GM21786 (cell line): ENCODE results near the gene ESPN.

Experiments used
- ATAC-seq: cut with Tn5 transposase; IDR thresholded peaks from one replicate; pipeline ENCODE4 v1.9.1; 2021; ENCODE audit not compliant: unreplicated experiment

Gene ESPN

DNA sequence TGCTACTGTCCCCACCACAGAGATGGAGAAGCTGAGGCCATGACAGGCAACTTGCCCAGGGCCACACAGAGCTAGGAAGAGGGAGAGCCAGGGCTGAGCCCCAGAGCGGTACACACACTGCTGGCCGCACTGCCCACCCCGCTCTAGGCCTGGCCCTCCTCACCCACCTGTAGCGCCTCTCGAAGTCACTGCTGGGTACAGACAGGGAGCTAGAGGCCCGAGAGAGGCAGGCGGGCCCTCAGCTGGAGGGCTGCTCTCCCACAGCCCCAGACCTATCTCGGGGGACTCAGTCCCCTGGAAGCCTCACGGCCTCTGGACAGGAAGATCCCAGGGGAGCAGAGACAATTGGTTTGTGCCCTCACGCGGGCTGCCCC is 84.2 kb downstream of the ESPN start:
- no peak for ATAC-seq

DNA sequence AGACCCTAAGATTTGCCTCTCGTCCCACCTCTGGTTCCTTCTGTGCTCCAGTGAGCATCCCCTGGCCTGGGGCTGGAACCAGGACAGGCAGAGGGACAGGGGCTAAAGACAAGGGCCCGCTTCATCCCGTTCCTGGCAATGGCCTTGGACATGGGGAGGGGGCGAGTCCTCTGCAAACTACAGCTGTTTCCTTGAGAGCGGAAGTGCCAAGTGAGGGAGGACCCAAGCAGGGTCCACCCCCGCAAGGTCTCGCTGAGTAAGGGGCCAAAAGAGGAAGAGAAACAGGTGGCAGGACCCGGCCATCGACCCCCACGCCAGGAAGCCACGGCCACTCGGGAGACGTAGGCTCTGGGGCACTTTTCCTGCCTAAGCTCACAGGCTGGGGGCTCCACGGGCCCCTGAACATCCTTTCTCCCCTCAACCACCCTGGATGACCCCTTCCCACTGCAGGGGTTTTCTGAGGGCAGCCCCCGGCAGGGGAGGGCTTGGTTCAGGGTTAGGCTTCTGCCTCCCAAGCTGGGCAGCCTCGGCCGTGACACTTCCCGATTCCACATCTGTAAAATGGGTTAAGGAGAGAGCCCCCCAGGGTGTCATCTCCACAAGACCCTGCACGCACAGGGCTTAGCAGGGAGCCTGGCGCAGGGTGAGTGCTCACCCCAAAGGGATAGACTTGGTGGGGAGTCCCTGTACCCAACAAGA is 84.8 kb downstream of the ESPN start:
- ATAC-seq: no peak

DNA sequence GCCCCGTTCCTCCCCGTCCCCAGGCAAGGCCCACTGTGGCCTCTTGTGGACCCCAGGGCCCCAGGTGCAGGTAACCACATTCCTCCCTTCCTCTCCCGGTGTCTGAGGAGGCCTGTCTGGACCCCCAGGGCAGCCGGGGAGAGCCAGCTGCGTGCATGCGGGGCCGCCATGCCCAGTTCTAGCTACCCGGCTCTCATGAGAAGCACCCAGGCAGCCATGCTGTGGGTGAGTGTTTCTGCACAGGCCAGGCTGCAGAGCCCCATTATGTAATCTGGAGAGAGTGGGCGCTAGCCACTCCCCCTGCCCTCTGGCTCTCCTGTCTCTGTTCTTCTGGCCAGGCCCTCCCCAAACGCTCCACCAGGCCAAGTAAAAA is 85.3 kb downstream of the ESPN start:
- no peak for ATAC-seq

DNA sequence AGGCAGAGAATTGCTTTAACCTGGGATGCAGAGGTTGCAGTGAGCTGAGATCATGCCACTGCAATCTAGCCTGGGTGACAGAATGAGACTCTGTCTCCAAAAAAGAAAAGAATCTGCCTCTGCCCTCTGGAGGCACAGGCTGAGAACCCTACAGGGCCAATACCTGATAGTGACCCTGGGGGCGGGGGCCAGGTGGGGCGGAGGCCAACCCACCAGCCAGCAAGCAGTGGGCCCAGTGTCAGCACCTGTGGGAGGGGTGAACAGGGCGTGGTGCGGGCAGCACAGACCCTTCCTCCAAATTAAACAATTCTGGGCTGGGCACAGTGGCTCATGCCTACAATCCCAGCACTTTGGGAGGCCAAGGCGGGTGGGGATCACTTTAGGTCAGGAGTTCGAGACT is 85.9 kb downstream of the ESPN start:
- ATAC-seq: no peak
